RKO (cell line): ENCODE measurements around the gene DIP2C.
"Not testable (repeated sequence)": the region's sequence is repeated elsewhere in the genome, so short reads cannot be mapped to it uniquely, and the experiment has no call there.

ENCODE experiments used
- DNase-seq: peaks from one replicate; pipeline ENCODE4 v3.0.0-alpha.2; 2016; ENCODE audit warnings: low spot score

DIP2C gene

DNA sequence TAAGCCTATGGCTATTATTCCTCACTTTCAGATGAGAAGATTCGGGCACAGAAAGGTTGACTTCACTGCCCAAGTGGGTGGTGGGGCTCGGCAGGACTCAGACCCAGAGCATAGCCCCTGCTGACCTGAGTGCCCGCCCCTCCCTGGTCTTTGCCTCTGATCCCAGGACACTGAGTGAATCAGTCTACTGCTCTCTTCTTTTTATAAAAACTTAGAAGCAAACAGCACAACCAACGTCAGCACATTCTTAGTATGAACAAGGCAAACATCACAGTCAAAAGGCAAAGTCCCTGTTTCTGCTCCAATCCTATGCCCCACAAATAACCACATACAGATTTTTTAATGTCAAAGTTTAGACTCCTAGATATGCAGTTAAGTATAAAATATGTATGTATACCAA lies 316.5 kb downstream of the DIP2C start:
- DNase-seq: no peak

DNA sequence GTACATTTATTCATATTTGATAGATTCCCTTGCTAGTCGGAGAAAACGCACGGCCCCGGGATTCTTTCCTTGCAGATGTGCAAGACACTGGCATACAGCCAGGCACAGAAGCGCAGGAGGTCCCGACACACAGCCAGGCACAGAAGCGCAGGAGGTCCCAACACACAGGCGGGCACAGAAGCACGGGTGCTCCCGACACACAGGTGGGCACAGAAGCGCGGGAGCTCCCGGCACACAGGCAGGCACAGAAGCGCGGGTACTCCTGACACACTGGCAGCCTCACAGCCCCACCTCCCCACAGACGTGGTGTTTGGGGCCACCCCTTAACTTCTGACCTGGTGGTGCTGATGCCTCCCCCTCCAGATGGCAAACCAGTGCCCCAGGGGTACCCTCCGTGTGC lies 316.9 kb downstream of the DIP2C start:
- DNase-seq: no peak

- DNase-seq: no peak
Observed at GRCh38 chr10:371515-371914, 318.0 kb downstream of the DIP2C start.

DNA sequence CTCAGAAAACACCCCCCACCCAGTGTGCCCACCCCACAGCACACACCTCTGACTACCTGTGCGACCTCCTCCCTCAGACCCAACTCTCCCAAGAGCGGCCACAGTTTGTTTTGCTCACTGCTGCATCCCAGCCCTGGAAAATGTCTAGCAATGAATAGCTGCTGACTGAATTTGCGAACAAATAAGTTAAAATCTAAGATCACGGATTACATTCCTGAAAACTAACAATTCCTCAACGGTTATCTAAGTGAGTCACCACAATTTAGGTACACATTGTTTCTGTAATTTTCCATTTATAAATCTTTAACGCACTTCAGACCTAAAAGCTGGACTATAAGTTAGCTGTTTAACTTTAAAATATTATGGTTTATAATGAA lies 319.0 kb downstream of the DIP2C start:
- no peak for DNase-seq

- no peak for DNase-seq
Observed at GRCh38 chr10:369684-370448, 319.6 kb downstream of the DIP2C start.

DNA sequence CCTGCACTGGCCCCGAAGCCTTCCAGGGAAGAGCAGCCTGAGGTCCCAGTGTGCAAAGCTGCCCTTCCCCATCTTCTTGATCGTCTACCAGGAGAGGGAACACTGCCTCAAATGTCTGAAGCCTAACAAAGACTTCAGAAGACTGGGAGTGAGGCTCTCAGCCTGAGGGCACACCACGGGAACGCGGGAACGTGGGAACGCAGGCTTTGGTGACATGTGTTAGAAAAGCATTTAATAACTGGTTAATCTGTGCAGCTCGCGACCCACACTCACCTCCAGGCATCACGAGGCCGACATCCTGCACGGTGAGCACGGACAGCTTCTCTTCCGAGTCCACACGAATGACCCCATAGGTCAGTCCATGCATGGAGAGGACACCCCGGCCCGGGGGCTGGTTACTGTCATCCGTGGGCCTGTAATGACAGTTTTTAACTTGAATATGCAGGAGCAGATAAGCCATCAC lies 320.2 kb downstream of the DIP2C start:
- no peak for DNase-seq

DNA sequence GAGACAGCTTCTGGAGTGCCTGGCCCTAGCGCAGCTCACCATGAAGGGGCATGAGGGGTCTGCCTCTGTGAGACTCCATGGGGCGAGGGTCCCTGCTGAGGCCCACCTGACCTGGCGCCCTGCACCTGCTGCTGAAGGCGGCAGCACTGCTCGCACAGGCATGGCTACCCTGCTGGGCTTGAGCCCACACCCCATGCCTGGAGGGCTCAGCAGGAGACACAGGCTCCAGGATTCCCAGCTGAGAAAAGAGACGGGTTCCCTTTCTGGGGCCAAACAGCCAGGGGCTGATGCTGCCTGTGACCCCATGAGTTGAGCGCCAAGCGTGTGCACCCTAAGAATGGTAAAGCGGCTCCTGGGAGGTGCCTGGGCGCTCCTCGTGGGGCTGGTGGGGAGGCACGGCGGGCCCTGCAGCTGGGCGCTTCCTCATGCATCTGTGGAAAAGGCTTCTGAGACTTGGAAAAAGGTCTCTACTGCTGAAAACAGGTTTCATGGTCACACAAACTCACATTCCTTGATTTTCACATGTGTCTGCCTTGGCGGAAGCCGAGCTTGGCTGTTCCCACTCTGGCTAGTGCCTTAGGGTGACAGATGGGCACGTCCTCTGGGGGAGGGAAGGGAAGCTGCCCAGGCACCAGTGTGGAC lies 320.8 kb downstream of the DIP2C start:
- DNase-seq: no peak

- DNase-seq: not testable (repeated sequence)
Observed at GRCh38 chr10:368107-368506, 321.4 kb downstream of the DIP2C start.

DNA sequence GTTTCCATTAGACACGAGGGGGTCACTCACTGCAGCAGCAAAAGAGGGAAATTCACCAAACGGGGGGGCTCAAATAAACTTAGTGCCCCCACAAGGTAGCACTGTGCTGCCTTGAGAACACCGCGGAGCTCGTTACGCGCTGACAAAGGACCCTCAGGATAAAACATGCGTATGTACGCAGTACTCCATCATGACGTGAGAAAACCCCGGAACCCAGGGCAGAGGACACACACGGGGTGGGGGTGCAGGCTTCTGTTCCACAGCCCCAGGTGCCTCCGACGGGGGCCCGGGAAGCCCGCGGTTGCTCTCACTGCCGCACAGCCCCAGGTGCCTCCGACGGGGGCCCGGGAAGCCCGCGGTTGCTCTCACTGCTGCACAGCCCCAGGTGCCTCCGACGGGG lies 321.8 kb downstream of the DIP2C start:
- no peak for DNase-seq

GRCh38 chr10:366186-366585 lies 323.3 kb downstream of the DIP2C start:
- no peak for DNase-seq

GRCh38 chr10:364267-364775 lies 325.1 kb downstream of the DIP2C start:
- DNase-seq: no peak

DNA sequence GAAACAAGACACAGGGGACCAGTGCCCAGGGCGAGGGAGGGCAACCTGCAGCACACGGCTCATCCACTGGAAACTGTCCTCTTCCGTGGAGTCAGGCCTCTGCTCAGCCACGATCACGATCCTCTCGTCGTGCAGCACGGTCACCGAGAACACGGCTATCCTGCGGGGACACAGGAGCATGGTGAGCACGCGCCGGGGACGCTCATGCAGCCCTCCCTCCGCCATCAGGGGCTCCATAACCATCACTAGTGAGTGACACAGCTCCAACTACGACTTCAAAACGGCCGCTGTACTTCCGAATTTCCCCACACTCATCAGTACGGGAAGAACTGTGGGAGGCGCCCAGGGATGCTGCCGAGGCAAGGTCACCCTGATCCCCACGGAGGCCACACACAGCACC lies 326.3 kb downstream of the DIP2C start:
- no peak for DNase-seq

DNA sequence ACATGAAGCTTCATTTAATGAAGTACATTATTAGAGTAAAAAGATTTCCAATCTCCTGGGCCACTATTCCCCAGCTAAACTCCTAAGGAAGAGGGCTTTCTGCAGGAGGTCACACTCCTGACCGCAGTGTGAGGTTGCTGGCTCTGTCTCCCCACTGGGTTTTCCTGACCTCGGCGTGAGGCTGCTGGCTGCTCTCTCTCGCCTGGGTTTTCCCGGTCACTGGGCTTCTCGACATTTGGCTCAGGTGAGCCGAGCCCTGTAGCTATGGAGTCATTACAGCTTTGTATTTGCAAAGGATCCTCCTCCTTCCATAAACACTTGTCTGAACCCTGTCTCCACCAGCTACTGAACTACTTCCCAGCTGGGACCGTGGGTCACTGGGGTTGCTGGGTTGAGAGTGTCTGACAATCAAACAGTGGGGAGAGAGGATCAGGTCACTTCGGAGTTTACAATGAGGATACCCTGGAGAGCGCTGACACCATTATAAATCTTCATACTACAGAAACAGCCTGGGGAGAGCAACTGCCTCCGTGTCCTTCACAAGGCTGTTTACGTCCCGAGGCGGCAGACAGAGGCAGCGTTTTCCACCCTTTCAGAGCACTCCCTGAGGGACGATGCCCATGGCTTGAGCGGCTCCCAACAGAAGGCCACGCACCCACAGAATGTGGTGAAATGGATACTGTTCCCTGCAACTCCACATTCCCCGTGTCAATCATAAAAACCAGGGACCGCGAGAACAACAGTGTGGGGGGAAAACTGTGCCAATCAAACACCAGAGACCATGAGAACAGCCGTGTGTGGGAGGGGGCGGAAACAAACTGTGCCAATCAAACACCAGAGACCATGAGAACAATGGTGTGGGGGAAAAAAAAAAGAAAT lies 328.0 kb downstream of the DIP2C start:
- DNase-seq: no peak

- DNase-seq: no peak
Observed at GRCh38 chr10:360653-361052, 328.8 kb downstream of the DIP2C start.

GRCh38 chr10:359762-360161 lies 329.7 kb downstream of the DIP2C start:
- no peak for DNase-seq

GRCh38 chr10:359093-359492 lies 330.4 kb downstream of the DIP2C start:
- DNase-seq: no peak

DNA sequence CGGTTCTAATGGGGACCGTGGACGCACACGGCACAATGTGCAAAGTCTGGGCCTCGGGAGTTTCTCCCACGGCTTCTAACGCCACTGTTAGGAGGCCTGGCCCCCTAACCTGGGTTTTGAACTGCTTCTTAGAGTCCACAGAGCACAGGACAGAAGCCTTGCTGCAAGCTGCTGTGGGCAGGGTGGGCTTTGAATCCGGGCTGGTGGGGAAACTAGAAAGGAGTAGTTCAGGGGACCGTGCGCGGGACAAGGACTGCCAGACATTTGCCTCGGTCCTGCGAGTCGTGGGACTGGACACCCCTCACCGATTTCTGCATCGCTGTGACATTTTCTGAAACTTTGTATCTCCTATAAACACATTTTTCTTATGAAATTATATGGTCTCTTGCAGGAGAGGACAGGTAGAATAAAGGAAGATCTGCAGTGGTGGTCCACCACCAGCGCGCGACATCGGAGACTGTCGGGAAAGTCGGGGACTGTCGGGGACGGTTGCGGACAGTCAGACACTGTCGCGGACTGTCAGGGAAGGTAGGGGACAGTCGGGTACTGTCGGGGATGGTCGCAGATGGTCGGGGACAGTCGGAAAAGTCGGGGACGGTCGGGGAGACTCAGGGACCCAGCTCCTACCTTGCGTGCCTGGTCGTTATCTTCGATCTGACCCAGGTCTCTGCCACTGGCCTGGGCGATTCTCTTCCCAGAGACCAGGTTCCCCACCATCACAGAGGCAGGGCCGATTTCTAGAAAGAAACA lies 332.1 kb downstream of the DIP2C start:
- DNase-seq: no peak

GRCh38 chr10:356452-356851 lies 333.0 kb downstream of the DIP2C start:
- DNase-seq: no peak

DNA sequence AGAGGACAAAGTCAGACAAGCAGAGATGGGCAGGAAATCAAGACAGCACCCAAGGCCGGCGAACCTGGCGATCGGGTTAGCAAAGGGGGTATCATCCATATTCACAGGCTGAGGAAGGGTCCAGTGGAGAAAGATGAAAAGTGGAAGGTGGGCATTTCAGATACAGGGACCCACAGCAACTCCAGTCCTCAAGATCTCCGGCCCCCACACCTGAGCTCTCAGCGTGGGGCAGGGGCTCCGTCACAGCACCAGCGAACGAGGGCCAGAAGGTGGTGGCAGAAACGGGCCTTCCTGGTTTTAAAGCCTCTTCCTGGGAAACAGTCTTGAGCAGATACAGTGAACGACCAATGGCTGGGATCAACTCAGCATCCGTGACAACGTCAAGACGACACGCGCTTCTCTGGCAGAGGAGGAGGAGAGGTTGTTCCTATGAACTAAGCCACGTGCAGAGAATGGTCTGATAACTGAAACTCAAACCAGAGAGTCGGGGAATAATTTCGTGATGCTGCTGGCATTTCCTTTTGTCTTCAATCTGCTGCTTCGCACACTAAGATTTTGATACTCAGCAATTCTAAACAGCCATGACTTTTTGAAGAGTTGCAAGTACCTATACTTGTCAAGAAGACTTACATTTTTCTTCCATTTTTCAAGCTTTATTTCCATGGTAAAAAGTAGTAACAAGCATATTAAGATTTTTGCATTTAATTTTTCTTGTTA lies 334.4 kb downstream of the DIP2C start:
- DNase-seq: no peak

GRCh38 chr10:352476-353235 lies 336.8 kb downstream of the DIP2C start:
- no peak for DNase-seq
